Neural cell (in vitro differentiated cells): ENCODE measurements around the gene RNF213.

Experiments
- CTCF ChIP-seq: fragments of 450-650 bp; IDR thresholded peaks from 2 replicates; pipeline ENCODE4 v1.5.1; 2014; ENCODE audit warnings: antibody characterized with exemption, mild to moderate bottlenecking, moderate library complexity; ENCODE audit not compliant: poor library complexity, severe bottlenecking
- EP300 ChIP-seq: fragments of 450-650 bp; conservative IDR thresholded peaks from 2 replicates; pipeline ENCODE4 v1.6.1; 2014; ENCODE audit warnings: antibody characterized with exemption, mild to moderate bottlenecking, moderate library complexity; ENCODE audit not compliant: poor library complexity, severe bottlenecking
- EZH2 ChIP-seq: fragments of 200-600, 300-800 bp; shearing (Covaris generic), sonication (generic); IDR thresholded peaks from 2 replicates; pipeline ENCODE4 v1.6.1; 2014; ENCODE audit warnings: antibody characterized with exemption, low read length, borderline replicate concordance, mild to moderate bottlenecking; ENCODE audit not compliant: insufficient read depth, poor library complexity, severe bottlenecking
- MXI1 ChIP-seq: fragments of 450-650 bp; conservative IDR thresholded peaks from 2 replicates; pipeline ENCODE4 v1.6.1; 2014; ENCODE audit warnings: antibody characterized with exemption, mild to moderate bottlenecking; ENCODE audit not compliant: poor library complexity, severe bottlenecking
- POLR2AphosphoS5 ChIP-seq: IDR thresholded peaks from 2 replicates; pipeline ENCODE4 v1.6.1; 2012
- RAD21 ChIP-seq: fragments of 450-650 bp; conservative IDR thresholded peaks from 2 replicates; pipeline ENCODE4 v1.6.1; 2014; ENCODE audit warnings: antibody characterized with exemption, mild to moderate bottlenecking, moderate library complexity
- SMC3 ChIP-seq: fragments of 450-650 bp; conservative IDR thresholded peaks from 2 replicates; pipeline ENCODE4 v1.6.1; 2014; ENCODE audit warnings: antibody characterized with exemption, mild to moderate bottlenecking, moderate library complexity; ENCODE audit not compliant: poor library complexity
- TAF1 ChIP-seq: IDR thresholded peaks from 2 replicates; pipeline ENCODE4 v1.6.1; 2012; ENCODE audit warnings: low read depth

DNA sequence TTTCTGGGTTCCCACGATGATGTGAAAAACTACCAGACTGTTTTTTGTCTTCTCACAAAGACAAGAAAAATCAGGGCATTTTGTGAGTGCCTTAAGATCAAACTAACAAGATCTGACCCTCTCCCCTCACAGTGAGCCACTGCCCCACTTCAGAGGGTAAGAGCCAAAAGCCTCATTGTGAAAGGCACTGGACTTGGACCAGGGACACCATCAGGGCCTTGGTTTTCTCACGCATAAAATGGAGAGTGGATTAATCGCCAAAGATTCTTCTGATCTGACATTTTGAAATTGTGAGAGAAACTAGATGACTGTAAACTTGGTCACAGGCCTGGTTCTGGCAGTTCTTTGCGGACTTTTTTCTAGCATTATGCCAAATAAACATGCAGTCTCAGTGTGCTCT, 133.3 kb downstream of the RNF213 start:
- no peak for TF ChIP-seq POLR2AphosphoS5
- TF ChIP-seq CTCF: no peak
- no peak for TF ChIP-seq EP300
- no peak for TF ChIP-seq MXI1
- TF ChIP-seq EZH2: no peak
- no peak for TF ChIP-seq RAD21
- no peak for TF ChIP-seq TAF1
- TF ChIP-seq SMC3: no peak
